DND-41 (cell line): ENCODE results near the gene PAPOLB.

ENCODE experiments used
- EZH2 ChIP-seq: IDR thresholded peaks from 3 replicates; pipeline ENCODE4 v1.6.1; 2012; ENCODE audit warnings: borderline replicate concordance, low read depth, mild to moderate bottlenecking, moderate library complexity, low read length, inconsistent platforms; ENCODE audit not compliant: severe bottlenecking
- TF ChIP-seq, protein P1 (sequence below): IDR thresholded peaks from 2 replicates; pipeline ENCODE4 v1.5.1; 2012; ENCODE audit warnings: borderline replicate concordance, low read length, moderate library complexity, mild to moderate bottlenecking; ENCODE audit not compliant: poor library complexity, severe bottlenecking; ENCODE audit errors: extremely low read depth

DNA sequence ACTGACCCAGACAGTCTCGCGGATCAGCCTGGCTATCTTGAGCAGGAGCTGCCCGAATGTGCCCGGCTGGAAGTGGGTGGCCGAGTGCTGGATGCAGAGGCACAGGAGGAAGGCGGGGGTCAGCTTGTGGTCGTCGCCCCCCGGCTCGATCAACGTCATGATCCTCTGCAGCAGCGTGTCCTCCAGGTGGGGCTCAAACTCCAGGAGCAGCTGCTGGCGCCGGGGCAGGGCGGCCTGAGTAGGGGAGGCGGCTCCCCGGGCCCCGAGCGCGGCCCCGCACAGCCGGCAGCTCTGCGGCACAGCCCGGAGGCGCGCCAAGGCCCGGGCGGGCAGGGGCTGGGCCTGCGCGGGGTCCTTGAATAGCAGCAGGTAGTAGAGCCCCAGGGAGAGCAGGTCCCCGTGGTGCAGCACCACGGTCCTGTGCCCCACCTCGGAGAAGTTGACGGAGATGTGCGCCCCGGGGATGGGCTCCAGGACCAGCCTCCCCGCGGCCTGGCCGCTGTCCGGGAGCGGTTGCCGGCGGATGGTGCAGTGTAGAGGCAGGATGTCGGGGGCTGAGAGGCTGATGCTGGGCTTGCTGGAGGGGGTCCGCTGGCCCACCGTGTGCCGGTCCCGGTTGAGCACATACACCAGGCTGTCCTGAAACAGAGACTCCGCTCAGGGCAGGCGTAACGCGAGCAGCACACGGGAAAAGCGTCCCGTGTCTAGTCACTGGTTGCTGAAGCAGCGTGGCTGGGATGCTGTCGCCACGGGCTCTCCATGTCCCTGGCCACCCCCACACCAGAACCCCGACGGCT lies 27.0 kb downstream of the PAPOLB start:
- TF ChIP-seq, protein P1, sequence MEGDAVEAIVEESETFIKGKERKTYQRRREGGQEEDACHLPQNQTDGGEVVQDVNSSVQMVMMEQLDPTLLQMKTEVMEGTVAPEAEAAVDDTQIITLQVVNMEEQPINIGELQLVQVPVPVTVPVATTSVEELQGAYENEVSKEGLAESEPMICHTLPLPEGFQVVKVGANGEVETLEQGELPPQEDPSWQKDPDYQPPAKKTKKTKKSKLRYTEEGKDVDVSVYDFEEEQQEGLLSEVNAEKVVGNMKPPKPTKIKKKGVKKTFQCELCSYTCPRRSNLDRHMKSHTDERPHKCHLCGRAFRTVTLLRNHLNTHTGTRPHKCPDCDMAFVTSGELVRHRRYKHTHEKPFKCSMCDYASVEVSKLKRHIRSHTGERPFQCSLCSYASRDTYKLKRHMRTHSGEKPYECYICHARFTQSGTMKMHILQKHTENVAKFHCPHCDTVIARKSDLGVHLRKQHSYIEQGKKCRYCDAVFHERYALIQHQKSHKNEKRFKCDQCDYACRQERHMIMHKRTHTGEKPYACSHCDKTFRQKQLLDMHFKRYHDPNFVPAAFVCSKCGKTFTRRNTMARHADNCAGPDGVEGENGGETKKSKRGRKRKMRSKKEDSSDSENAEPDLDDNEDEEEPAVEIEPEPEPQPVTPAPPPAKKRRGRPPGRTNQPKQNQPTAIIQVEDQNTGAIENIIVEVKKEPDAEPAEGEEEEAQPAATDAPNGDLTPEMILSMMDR = no peak
- no peak for TF ChIP-seq EZH2
